ENCODE measurements around the gene HS6ST2. TPM values are rescaled to one million over a fixed set of nuclear protein-coding genes. Genes with fewer than 3 reads are reported as not detected.

The HS6ST2 gene
- total RNA-seq, 2 donors from 2014 or later = not detected

GRCh38 chrX:132877954-132878536 lies 80.4 kb downstream of the HS6ST2 start:
- Histone ChIP-seq H3K9me3 (no peaks in the 10 kb centered on the region), H3K4me1 (ENCODE audit: control insufficient read depth in 1 of 2, low read depth in 2 of 2) (no peaks in the 10 kb centered on the region), H3K27ac (no peak overlapping the region), H3K4me3 (no peak overlapping the region), H3K27me3 (replicated peaks; ENCODE audit: insufficient read depth) (no peaks in the 10 kb centered on the region), H3K36me3 (no peaks in the 10 kb centered on the region)
- TF ChIP-seq, protein P1, sequence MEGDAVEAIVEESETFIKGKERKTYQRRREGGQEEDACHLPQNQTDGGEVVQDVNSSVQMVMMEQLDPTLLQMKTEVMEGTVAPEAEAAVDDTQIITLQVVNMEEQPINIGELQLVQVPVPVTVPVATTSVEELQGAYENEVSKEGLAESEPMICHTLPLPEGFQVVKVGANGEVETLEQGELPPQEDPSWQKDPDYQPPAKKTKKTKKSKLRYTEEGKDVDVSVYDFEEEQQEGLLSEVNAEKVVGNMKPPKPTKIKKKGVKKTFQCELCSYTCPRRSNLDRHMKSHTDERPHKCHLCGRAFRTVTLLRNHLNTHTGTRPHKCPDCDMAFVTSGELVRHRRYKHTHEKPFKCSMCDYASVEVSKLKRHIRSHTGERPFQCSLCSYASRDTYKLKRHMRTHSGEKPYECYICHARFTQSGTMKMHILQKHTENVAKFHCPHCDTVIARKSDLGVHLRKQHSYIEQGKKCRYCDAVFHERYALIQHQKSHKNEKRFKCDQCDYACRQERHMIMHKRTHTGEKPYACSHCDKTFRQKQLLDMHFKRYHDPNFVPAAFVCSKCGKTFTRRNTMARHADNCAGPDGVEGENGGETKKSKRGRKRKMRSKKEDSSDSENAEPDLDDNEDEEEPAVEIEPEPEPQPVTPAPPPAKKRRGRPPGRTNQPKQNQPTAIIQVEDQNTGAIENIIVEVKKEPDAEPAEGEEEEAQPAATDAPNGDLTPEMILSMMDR (IDR thresholded peaks at IDR 0.05) = no peak
- no peak for ATAC-seq (ENCODE audit: insufficient number of reproducible peaks, low FRiP score, low read depth)
- DNase-seq (ENCODE audit: low spot score) = no peak

- DNase-seq (ENCODE audit: low spot score) (no peak), ATAC-seq (ENCODE audit: insufficient number of reproducible peaks, low FRiP score, low read depth) (no peak)
- no peaks in the 10 kb centered on the region for H3K36me3 ChIP-seq
These were observed 81.7 kb downstream of the HS6ST2 start for GRCh38 chrX:132876523-132877338.

GRCh38 chrX:132875650-132876522 lies 82.5 kb downstream of the HS6ST2 start:
- TF ChIP-seq, protein P1 (IDR thresholded peaks at IDR 0.05) = no peak
- no peaks in the 10 kb centered on the region for H3K36me3 ChIP-seq
- ATAC-seq (ENCODE audit: insufficient number of reproducible peaks, low FRiP score, low read depth) (no peak), DNase-seq (ENCODE audit: low spot score) (no peak)
- H3K9me3 ChIP-seq = no peaks in the 10 kb centered on the region
- H3K27me3 ChIP-seq (replicated peaks; ENCODE audit: insufficient read depth) = no peaks in the 10 kb centered on the region
- H3K4me3 ChIP-seq = no peak overlapping the region
- no peak overlapping the region for H3K27ac ChIP-seq
- no peaks in the 10 kb centered on the region for H3K4me1 ChIP-seq (ENCODE audit: control insufficient read depth in 1 of 2, low read depth in 2 of 2)

More at GRCh38 chrX:132876523-132877338, 81.7 kb downstream of the HS6ST2 start:
- Histone ChIP-seq H3K4me1 (ENCODE audit: control insufficient read depth in 1 of 2, low read depth in 2 of 2) (no peaks in the 10 kb centered on the region), H3K27ac (no peak overlapping the region), H3K27me3 (replicated peaks; ENCODE audit: insufficient read depth) (no peaks in the 10 kb centered on the region), H3K4me3 (no peak overlapping the region), H3K9me3 (no peaks in the 10 kb centered on the region)
- TF ChIP-seq, protein P1 (IDR thresholded peaks at IDR 0.05) = no peak

DNA sequence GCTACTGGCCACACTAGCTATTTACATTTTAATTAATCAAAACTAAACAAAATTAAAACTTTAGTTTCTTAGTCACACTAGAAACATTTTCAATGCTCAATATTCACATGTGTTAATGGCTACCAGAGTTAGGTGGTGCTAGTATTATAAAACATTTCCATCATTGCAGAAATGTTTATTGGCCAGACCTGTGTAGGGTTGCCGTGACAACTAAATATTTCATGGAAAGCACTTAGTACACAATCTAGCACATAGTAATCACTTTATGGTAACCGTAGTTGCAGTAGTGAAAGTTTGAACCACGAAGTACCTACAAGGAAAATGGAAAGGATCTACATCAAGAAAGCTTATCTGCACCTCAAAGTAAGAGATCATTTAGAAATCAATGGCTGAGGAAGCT lies 95.9 kb downstream of the HS6ST2 start:
- TF ChIP-seq, protein P1 (IDR thresholded peaks at IDR 0.05) = no peak
- no peak overlapping the region for H3K27ac ChIP-seq
- no peak for ATAC-seq (ENCODE audit: insufficient number of reproducible peaks, low FRiP score, low read depth)

GRCh38 chrX:132861076-132861475 lies 97.4 kb downstream of the HS6ST2 start:
- no peak overlapping the region for H3K27ac ChIP-seq
- no peak overlapping the region for H3K4me3 ChIP-seq
- TF ChIP-seq, protein P1 (IDR thresholded peaks at IDR 0.05) = no peak
- ATAC-seq (ENCODE audit: insufficient number of reproducible peaks, low FRiP score, low read depth) = no peak
- H3K4me1 ChIP-seq (ENCODE audit: control insufficient read depth in 1 of 2, low read depth in 2 of 2) = no peaks in the 10 kb centered on the region
- H3K9me3 ChIP-seq = no peaks in the 10 kb centered on the region
- no peaks in the 10 kb centered on the region for H3K27me3 ChIP-seq (replicated peaks; ENCODE audit: insufficient read depth)
- no peaks in the 10 kb centered on the region for H3K36me3 ChIP-seq
- DNase-seq (ENCODE audit: low spot score) = no peak

More for the DNA sequence above, 95.9 kb downstream of the HS6ST2 start:
- Histone ChIP-seq H3K36me3 (no peaks in the 10 kb centered on the region), H3K9me3 (no peaks in the 10 kb centered on the region), H3K4me1 (ENCODE audit: control insufficient read depth in 1 of 2, low read depth in 2 of 2) (no peaks in the 10 kb centered on the region), H3K27me3 (replicated peaks; ENCODE audit: insufficient read depth) (no peaks in the 10 kb centered on the region), H3K4me3 (no peak overlapping the region)
- DNase-seq (ENCODE audit: low spot score) = no peak

Measured in thoracic aorta (tissue), 2 donors.